ENCODE data around the gene KLRC2.
"Not testable (repeated sequence)": the region's sequence is repeated elsewhere in the genome, so short reads cannot be mapped to it uniquely, and the experiment has no call there.

Gene KLRC2

GRCh38 chr12:10435816-10436215, at the start of gene KLRC2:
KLRC2 (minus strand) TSS chr12:10436010; CDS start chr12:10435986, 24 bp downstream.
- H3K36me3 ChIP-seq (replicated peaks); H3K4me3 ChIP-seq (ENCODE audit: low read depth, low read length); H3K27me3 ChIP-seq (replicated peaks); H3K27ac ChIP-seq; in situ Hi-C loops (cut with HindIII; ENCODE audit: low pct_ligation_motif_present, low sequenced_read_pairs): not testable (repeated sequence)
- DNase-seq: peak; percentile 80

- in situ Hi-C loops (cut with HindIII; ENCODE audit: low pct_ligation_motif_present, low sequenced_read_pairs); H3K36me3 ChIP-seq (replicated peaks); H3K27me3 ChIP-seq (replicated peaks); H3K27ac ChIP-seq; H3K4me3 ChIP-seq (ENCODE audit: low read depth, low read length); DNase-seq: not testable (repeated sequence)
Observed at GRCh38 chr12:10481901-10482300, 46.1 kb upstream of the KLRC2 start.

GRCh38 chr12:10472808-10473207, 37.0 kb upstream of the KLRC2 start:
- in situ Hi-C loops (cut with HindIII; ENCODE audit: low pct_ligation_motif_present, low sequenced_read_pairs); DNase-seq; H3K36me3 ChIP-seq (replicated peaks): not testable (repeated sequence)

GRCh38 chr12:10469701-10470100, 33.9 kb upstream of the KLRC2 start:
- no peak overlapping the region for H3K27ac ChIP-seq
- in situ Hi-C loops (cut with HindIII; ENCODE audit: low pct_ligation_motif_present, low sequenced_read_pairs): no loop called here
- no peak for TF ChIP-seq CTCF (IDR thresholded peaks at IDR 0.05; ENCODE audit: low read depth, low read length, missing control alignments)
- no peaks in the 10 kb centered on the region for H3K27me3 ChIP-seq (replicated peaks)
- H3K36me3 ChIP-seq (replicated peaks): no peaks in the 10 kb centered on the region
- no peak for DNase-seq
- H3K4me3 ChIP-seq (ENCODE audit: low read depth, low read length): no peak overlapping the region

More at GRCh38 chr12:10472808-10473207, 37.0 kb upstream of the KLRC2 start:
- H3K27ac ChIP-seq; H3K4me3 ChIP-seq (ENCODE audit: low read depth, low read length); H3K27me3 ChIP-seq (replicated peaks): not testable (repeated sequence)

GRCh38 chr12:10466311-10466710, 30.5 kb upstream of the KLRC2 start:
- TF ChIP-seq CTCF (IDR thresholded peaks at IDR 0.05; ENCODE audit: low read depth, low read length, missing control alignments): no peak

GRCh38 chr12:10457760-10458159, 21.9 kb upstream of the KLRC2 start:
- TF ChIP-seq CTCF (IDR thresholded peaks at IDR 0.05; ENCODE audit: low read depth, low read length, missing control alignments): no peak
- in situ Hi-C loops (cut with HindIII; ENCODE audit: low pct_ligation_motif_present, low sequenced_read_pairs): no loop called here

More at GRCh38 chr12:10466311-10466710, 30.5 kb upstream of the KLRC2 start:
- Histone ChIP-seq H3K27ac (no peak overlapping the region), H3K27me3 (replicated peaks) (no peaks in the 10 kb centered on the region), H3K4me3 (ENCODE audit: low read depth, low read length) (no peak overlapping the region), H3K36me3 (replicated peaks) (no peaks in the 10 kb centered on the region)
- no peak for DNase-seq
- in situ Hi-C loops (cut with HindIII; ENCODE audit: low pct_ligation_motif_present, low sequenced_read_pairs): no loop called here

GRCh38 chr12:10456856-10457255, 21.0 kb upstream of the KLRC2 start:
- Histone ChIP-seq H3K4me3 (ENCODE audit: low read depth, low read length) (no peak overlapping the region), H3K27me3 (replicated peaks) (no peaks in the 10 kb centered on the region), H3K27ac (no peak overlapping the region), H3K36me3 (replicated peaks) (no peaks in the 10 kb centered on the region)
- DNase-seq: no peak
- in situ Hi-C loops (cut with HindIII; ENCODE audit: low pct_ligation_motif_present, low sequenced_read_pairs): no loop called here
- TF ChIP-seq CTCF (IDR thresholded peaks at IDR 0.05; ENCODE audit: low read depth, low read length, missing control alignments): no peak

More at GRCh38 chr12:10457760-10458159, 21.9 kb upstream of the KLRC2 start:
- Histone ChIP-seq H3K4me3 (ENCODE audit: low read depth, low read length) (no peak overlapping the region), H3K36me3 (replicated peaks) (no peaks in the 10 kb centered on the region), H3K27me3 (replicated peaks) (no peaks in the 10 kb centered on the region), H3K27ac (no peak overlapping the region)
- DNase-seq: no peak
